ENCODE data around the gene SP140.
"Not testable (repeated sequence)": the region's sequence is repeated elsewhere in the genome, so short reads cannot be mapped to it uniquely, and the experiment has no call there.

Gene SP140

DNA sequence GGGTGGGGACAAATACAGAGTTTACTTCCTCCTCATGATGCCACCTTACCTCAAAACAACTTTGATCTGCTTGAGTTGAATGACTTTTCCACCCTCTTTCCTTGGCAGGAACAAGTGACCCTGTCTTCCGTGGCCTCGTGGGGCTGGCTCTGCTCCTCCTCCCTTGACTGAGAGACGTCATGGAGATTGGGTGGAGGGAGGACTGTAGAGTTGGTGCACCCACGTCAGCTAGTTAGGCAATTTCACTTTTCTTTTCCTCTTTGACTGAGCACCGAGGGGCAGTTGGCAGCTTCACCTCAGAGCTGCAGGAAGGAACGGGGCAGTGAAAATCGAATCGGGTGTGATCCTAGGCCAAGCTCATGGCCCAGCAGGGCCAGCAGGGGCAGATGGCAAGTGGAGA lies at the start of gene SP140:
Gene SP140, plus strand, starts transcription at position 251 of the 400 bp plus-strand sequence. Its CDS starts 109 bp downstream, at position 360.
- DNase-seq (ENCODE audit: low read depth in 2 of 2, low spot score in 1 of 2) = peak; percentile 49 to 60

DNA sequence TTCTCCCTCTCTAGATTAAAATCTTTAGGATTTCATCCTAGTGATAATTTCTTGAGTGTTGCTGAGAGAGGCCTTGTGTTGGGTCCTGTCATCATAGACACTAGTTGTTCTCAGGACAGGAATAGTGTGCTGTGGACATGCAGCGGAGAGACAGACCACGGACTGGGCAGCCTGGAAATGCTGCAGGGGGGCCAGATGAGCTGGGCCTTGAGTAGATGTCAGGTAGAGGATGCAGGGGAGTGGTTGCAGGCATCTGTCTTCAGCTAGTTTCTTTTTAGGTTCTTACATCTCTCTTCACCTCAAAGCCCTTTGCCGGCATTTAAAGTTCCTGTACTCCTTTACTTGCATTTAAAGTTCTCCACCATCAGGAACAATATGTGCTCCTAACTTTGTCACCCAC lies 48.5 kb upstream of the SP140 start:
- DNase-seq (ENCODE audit: low read depth in 2 of 2, low spot score in 1 of 2) = no peak

DNA sequence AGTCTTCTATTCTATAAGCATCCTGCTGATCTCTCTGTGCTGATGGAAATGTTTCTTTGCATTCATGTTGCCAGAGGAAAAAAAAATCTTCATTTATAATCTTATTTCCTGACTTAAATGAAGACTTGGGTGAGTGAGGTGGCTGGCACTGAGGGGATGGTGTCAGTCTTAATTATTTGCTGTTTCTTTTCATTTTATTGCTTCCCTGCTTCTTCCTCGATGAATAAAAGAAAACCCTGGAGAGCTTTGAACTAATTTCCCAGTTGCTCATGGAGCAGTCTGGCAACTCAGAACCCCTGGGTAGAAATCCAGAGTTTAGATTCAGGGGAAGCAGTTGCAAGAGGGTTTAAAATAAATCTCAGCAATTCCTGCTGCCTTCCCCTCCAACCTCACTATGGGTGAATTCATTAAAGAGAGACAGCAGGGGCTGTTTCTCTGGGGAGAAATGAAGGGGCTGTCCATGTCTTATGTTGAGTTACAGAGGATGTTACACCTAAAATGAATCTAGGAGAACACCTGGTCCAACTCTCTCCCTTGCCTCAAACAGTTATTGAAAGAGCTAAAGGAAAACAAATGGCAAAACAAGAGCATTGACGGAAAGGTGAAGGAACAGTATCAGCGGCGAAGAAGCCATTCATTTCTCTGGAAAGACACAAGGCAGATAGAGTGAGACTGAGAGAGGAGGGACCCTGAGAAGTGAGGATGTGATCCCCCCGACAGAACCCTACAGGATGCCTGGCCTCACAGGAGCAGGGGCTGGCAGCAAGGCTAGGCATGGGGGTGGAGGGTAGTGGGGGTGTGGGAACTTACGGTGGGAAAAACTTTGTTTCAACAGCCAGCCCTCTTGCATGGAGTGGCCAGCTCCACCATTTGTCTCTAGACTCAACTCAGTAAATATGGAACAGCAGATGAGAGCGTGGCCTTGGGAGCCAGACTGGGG lies 46.7 kb upstream of the SP140 start:
- DNase-seq (ENCODE audit: low read depth in 2 of 2, low spot score in 1 of 2) = no peak

DNA sequence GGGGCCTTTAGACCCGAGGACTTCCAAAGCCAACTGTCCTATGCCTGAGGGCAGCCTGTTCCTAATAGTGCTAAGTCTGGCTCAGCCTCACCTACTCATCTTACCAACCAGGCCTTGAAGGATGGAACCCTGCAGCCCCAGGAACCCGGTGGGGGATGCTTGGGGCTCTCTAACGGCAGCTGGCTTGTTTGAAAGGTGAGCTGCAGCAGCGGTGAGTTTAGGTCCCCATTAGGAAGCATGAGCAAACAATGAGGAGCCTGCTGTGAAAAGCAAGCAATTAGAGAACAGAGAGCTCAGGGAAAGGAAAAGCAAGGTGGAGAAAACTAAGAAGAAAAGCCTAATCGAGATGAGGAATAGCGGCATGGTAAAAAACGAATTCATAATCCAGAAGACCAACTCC lies 45.6 kb upstream of the SP140 start:
- no peak for DNase-seq (ENCODE audit: low read depth in 2 of 2, low spot score in 1 of 2)

DNA sequence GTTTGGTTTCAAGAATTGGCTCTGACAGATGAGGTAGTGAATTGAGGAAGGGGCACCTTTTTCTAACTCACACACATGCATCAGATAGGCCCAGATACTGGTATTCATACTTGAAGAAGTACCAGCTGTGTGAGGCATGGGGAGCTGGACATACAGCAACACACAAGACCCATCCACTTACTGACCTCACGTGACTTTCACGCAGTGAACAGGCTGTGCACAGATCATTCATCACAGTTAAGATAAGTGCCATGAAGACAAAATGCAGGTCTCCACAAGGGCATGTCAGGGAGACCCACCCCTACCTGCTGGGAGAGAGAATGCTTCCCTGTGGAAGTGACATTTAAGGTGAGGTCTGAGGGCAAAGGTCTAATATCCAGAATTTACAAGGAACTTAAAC lies 44.3 kb upstream of the SP140 start:
- no peak for DNase-seq (ENCODE audit: low read depth in 2 of 2, low spot score in 1 of 2)

DNA sequence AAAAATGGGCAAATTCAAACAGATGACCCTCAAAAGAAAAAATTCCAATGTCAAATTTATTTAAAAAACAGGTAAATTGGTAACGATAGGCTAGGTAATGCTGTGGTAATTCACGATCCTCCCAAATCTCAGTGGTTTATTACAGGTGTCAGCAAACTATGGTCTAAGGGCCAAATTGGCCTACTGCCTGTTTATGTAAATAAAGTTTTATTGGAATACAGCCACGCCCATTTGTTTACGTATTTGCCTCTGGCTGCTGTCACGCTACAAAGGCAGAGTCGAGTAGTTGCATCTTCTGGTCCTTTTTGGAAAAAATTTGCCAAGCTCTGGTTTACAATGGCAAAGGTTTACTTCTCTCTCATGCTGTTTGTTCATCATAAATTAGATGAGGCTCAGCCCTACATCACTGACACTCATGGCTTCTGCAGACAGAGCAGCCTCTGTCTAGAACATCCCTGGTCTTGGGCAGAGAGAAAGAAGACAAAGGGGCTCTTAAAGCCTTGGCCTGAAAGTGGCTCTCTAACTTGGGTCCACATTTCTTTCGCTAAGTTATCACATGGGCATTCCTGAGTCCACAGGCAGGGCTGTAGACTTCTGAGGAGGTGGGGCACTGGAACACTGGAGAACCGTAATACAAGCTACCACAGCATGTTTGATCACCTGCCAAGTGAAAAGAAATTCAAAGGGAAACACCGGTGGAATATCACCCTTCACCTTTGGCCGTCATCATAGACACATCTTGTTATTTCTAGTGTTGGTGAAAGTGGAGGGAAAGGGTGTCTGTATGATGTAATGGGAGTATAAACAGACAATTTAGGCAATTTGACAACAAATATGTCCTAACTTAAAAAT lies 40.6 kb upstream of the SP140 start:
- DNase-seq (ENCODE audit: low read depth in 2 of 2, low spot score in 1 of 2) = no peak

DNA sequence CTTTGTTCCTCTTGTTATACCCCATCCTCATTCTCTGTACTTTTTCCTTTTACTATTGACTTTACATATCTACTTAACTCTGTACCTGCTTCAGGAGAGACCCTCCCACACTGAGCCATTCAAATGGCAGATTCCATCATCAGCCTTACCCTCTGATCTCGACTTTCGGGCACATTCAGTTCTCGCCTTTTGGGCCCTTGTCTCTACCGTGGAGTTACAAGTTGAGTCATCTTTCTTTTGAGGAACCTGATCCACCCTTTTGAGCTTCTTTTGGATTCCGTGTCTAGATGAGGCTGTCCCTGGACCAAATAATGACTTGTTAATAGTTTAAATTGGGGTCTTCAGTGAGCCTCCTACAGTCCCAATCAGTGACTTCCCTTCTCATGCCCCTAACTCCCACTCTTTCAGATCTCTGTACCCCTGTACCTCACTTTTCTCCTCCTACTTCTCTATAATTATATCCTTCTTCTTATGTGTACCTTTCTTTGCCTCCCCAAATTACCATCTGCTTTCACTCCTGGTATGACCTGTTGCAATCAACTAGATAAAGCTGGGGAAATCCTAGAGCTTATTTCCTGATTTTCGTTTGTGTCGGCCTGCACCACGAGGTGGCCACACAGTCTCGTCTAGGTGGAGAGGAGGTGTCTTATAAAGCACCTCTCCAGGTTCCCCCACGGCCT lies 23.0 kb upstream of the SP140 start:
- DNase-seq (ENCODE audit: low read depth in 2 of 2, low spot score in 1 of 2) = no peak

DNA sequence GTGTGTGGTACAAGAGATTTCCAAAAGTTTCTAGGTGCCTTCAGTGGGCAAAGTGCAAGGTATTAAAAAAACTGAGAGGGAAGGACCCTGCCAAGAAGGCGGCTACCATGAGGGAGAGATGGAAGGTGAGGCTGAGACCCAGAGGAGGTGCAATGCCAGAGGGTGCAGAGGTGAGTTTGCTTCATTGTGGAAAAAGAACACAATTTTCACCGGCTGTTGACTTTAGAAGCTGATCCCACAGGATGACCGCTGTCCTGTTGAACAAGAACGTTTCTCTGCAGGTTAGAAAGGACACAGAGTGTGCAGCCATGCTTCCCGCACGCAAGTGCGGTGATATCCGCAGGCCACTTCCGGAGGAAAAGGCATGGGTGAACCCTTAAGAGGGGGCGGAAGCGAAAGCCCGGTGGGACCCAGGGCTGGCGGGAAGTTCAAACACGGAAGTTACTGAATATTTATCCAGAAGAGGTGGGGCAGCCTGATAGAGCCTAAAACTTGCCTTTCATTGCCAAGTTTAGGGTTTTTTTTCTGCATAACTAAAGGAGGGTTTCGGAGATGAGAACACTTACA lies 22.3 kb upstream of the SP140 start:
- no peak for DNase-seq (ENCODE audit: low read depth in 2 of 2, low spot score in 1 of 2)

DNA sequence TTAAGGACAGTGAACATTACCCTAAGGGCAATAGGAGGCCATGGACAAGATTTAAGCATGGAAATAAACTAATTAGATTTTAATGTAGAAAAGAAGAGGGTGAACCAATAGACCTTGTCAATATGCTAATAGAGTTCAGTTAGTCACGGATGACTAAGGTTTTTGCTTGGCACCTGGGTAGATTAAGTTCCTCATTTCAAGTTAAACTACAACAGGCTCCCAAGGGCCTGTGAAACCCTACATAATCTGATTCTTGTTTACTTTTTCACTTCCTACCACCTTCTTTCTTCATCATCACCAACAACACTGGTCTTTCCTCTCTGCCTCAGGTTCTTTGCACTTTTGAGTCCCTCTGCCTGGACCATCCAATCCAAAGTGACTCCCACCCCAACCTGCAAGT lies 20.5 kb upstream of the SP140 start:
- DNase-seq (ENCODE audit: low read depth in 2 of 2, low spot score in 1 of 2) = no peak

DNA sequence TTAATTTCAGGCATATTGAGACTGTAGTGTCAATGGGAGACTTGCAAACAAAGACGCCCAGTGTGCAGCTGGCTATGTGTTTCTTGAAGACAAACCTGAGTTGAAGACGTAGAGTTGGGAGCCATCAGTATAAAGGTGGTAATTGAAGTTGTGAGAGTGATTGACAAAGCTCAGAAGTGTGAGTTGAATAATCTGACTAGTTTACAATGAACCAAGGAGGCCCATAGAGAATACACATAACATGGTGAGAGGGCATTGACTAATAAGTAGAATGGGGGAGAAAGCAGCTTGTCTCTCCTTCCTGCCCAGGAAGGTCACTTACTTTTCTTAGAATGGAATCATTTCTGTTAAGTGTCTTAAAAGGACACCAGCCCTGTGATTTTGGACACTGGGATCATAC lies 19.8 kb upstream of the SP140 start:
- no peak for DNase-seq (ENCODE audit: low read depth in 2 of 2, low spot score in 1 of 2)

DNA sequence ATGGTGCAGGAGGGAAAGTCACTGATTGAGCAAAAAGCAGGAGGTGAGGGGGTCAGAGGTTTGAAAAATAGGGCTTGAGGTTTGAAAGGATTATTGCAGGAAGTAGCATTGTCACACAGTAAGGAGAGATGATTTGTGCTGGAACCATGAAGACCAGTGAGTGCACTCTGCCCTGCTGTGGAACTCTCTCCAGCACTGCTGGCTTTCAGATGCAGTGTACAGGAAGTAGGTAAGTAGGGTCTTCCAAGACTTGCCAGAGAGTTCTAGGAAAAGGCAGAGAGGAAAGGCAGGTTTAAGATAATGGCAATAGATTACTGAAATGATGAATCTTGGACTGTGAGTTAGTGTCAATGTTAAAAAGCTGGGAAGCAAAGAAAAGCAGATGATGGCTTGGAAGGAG lies 17.0 kb upstream of the SP140 start:
- no peak for DNase-seq (ENCODE audit: low read depth in 2 of 2, low spot score in 1 of 2)

DNA sequence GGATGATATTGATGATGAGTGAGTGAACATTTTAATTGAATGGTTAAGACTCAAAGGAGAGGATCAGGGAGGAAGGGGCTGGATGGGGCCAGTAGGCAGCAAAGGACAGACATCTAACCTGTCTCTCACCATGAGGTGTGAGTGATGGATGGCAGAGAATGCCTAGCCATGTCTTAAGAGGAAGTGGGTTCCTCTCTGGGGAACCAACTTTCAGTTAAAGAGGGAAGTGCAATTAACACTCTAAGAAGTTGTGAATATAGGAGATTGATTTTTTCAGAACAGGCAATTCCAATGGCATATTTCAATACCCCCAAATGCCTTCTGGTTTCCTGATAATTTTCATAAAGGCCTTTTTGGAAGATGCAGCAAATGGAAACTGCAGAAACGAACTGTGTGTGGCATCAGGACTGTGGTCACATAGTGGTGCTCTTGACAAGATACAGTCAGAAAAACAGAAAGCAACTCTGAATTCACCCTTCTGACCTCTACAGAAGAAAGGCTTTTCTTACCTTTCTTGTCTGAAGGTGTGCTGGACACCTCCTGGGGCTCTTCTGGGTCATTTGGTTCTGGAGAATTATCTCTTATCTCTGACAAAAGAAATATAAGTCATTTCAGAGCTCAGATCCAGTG lies 16.0 kb upstream of the SP140 start:
- no peak for DNase-seq (ENCODE audit: low read depth in 2 of 2, low spot score in 1 of 2)

DNA sequence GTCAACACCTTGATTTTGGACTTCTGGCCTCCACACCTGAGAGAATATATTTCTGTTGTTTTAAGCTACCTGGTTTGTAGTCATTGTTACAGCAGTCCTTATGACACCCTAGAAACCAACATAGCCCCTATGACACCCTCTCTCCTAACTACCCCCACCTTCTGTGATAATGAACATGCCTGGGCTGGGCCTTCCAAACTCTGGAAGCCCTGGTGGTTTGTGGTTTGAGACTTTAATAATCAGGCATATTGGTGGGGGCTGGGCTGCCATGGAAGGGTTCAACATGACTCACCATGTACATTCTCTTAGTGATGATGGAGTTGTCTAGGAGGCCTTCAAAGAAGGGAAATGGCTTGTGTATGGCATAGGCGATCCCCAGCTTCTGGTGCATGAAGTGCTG lies 9.0 kb upstream of the SP140 start:
- no peak for DNase-seq (ENCODE audit: low read depth in 2 of 2, low spot score in 1 of 2)

DNA sequence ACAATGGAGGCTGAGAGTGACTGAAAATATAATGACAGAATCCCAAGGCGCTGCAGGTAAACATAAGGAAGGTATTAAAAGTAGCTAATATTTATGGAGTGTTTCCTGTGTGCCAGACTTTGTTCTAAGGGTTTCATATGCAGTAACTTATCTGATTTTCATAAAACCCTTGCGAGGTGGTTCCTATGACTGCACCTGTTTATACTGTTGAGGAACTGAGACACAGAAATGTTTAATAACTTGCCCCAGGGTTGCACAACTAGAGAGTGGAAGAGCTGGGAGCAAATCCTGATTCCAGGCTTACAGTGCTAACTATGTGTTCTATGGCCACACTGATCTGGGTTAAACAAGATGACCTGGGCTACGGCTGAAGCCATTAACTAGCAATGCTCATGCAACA lies 8.1 kb upstream of the SP140 start:
- no peak for DNase-seq (ENCODE audit: low read depth in 2 of 2, low spot score in 1 of 2)

DNA sequence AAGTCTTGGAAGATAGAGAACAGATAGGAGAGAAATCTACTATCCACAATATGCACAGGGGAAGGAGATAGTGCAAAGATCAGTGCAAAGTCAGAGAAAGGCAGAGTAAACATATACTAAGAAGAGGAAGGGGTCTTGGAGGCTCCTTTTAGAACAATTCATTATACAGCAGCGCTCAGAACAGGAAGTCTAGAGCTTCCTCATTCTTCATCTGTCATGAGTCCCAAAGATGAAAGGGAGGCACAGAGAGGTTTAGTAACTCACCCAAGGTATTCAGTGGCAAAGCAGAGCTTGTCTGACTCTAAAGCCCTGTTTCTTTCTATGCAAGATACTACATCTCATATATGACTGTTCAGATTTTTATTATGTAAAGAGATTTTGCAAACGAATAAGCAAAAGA lies 7.1 kb upstream of the SP140 start:
- DNase-seq (ENCODE audit: low read depth in 2 of 2, low spot score in 1 of 2) = no peak

DNA sequence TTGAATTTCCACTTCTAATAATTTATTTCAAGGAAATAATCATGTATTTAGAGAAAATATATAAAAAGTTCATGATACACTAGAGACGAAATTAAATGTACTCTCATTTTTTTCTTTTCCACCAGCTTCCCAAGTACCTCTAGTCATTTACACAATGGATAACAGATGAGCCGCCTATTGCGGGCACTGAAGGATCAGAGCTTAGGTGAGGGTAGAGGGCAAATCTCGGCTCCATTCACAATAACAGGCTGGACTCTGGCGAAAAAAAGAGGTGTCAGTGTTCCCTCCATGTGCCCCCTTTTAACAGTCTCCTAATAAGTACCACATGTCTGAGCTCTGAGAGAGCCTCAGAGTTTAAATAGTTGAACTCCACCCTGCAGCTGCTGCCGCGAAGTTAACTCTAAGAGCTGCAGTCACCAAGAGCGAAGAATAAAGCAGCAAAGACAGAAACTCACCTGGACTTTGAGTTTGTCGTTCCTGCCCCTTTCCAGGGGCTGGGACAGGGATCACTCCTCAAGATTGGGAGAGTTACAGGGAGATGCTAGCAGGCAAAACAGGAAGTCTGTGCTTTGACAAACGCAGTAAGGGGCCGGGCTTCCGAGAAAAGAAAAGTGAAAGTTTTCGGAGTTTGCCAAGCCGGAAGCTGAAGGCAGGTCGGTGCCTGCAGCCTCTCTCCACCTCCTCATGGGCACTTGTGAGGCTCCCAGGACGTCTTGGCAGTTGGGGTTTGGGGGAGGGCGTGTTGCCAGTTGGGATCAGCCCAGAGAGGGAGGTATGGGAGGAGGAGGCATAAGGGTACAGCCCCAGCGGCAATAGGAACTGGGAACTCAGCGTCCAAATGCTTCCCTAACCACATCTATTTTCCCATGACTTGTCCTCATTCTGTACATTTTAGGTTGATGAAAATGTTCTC lies 5.9 kb upstream of the SP140 start, which contains the start of gene SP110:
Gene SP110, minus strand, starts transcription at position 566 of the 913 bp plus-strand sequence. CDS start 3,057 bp downstream, outside the sequence.
- DNase-seq (ENCODE audit: low read depth in 2 of 2, low spot score in 1 of 2) = peak; percentile 44 to 66

DNA sequence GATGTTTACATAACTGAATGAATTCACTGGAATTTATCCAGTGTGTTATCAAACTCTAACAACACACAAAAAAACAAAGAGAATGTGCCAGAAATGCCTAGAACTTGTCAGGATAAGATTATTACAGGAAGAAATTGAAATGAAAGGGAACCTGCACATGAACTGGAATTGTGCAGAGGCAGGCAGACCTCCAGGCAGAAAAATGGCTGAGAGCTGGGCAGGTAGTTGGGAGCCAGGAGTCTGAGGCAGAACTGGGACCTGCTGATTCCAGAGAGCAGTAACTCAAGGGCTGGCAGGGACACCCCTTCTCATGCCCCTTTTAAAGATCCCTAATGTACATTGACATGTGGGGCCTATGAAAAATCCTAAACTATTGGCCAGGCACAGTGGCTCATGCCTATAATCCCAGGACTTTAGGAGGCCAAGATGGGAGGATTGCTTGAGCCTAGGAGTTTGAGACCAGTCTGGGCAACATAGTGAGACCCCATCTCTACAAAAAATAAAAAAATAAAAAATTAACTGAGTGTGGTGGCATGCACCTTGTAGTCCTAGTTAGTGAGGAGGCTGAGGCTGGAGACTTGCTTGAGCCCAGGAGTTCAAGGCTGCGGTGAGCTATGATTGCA lies 5.1 kb upstream of the SP140 start:
- DNase-seq (ENCODE audit: low read depth in 2 of 2, low spot score in 1 of 2) = no peak

DNA sequence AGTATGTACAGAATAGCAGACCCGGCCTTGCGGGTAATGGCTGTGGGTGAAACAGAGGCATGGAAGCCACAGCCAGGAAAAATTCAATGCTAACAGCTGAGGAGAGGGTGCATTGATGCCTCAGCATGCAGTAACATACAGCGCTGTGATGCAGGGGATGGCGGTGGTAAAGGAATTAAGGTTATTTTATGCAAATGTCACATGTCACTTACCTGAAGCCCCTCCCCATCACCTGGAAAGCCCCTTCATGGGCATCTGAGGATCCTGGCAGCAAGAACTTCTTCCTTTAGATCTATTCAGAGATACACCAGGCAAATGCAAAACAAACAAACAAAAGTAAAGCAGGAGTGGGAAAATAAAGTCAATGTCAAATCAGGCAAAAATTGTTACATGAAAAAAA lies 4.0 kb upstream of the SP140 start:
- no peak for DNase-seq (ENCODE audit: low read depth in 2 of 2, low spot score in 1 of 2)

DNA sequence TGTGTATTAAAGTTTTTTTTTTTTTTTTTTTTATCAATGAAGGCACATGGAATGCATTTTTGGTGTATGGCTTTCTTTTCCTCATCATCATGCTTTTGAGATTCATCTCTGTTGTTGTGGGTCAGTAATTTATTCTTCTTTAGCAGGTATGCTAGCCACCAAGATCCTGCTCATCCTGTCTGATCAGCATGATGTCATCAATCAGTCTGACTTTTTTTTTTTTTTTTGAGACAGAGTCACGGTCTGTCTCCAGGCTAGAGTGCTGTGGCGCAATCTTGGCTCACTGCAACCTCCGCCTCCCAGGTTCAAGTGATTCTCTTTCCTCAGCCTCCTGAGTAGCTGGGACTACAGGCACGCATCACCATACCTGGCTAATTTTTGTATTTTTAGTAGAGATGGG lies 2.7 kb upstream of the SP140 start:
- not testable (repeated sequence) for DNase-seq (ENCODE audit: low read depth in 2 of 2, low spot score in 1 of 2)

All from stimulated activated CD8-positive, alpha-beta memory T cell treated with anti-CD3 and anti-CD28 coated beads, Interleukin-4, amount 100 ng/mL, for 1 hour (primary cell).